IPS-15b (cell line): ENCODE results near the gene GABBR1.

ENCODE experiments used
- H3K27me3 ChIP-seq: one replicate; pipeline ENCODE4 v1.6.1; 2013; ENCODE audit warnings: low read length; ENCODE audit not compliant: control insufficient read depth, insufficient read depth
- H3K36me3 ChIP-seq: one replicate; pipeline ENCODE4 v1.6.1; 2013; ENCODE audit warnings: low read length; ENCODE audit not compliant: control insufficient read depth, insufficient read depth
- H3K4me1 ChIP-seq: one replicate; pipeline ENCODE4 v1.6.1; 2013; ENCODE audit warnings: mild to moderate bottlenecking, low read length; ENCODE audit not compliant: control insufficient read depth, insufficient read depth
- H3K4me3 ChIP-seq: one replicate; pipeline ENCODE4 v1.5.1; 2013; ENCODE audit warnings: low read depth, low read length
- H3K9ac ChIP-seq: one replicate; pipeline ENCODE4 v1.6.1; 2013; ENCODE audit warnings: low read depth, mild to moderate bottlenecking, low read length
- H3K9me3 ChIP-seq: one replicate; pipeline ENCODE4 v1.6.1; 2013; ENCODE audit warnings: mild to moderate bottlenecking, low read length; ENCODE audit not compliant: control insufficient read depth, insufficient read depth

GABBR1 gene

GRCh38 chr6:29517728-29518440 is 115.1 kb downstream of the GABBR1 start:
- no peaks in the 10 kb centered on the region for H3K36me3 ChIP-seq
- no peak overlapping the region for H3K9ac ChIP-seq
- no peaks in the 10 kb centered on the region for H3K27me3 ChIP-seq
- H3K9me3 ChIP-seq: peaks cover 4% of the 10 kb centered on the region
- no peaks in the 10 kb centered on the region for H3K4me1 ChIP-seq
- H3K4me3 ChIP-seq: no peak overlapping the region

- no peaks in the 10 kb centered on the region for H3K27me3 ChIP-seq
- H3K9ac ChIP-seq: no peak overlapping the region
- H3K36me3 ChIP-seq: no peaks in the 10 kb centered on the region
- H3K4me3 ChIP-seq: no peak overlapping the region
- peaks cover under 1% of the 10 kb centered on the region for H3K9me3 ChIP-seq
- H3K4me1 ChIP-seq: no peaks in the 10 kb centered on the region
Observed at GRCh38 chr6:29517245-29517644, 115.7 kb downstream of the GABBR1 start.

GRCh38 chr6:29516108-29516507 is 116.9 kb downstream of the GABBR1 start:
- Histone ChIP-seq H3K4me3 (no peak overlapping the region), H3K27me3 (no peaks in the 10 kb centered on the region), H3K36me3 (no peaks in the 10 kb centered on the region), H3K9me3 (no peaks in the 10 kb centered on the region), H3K9ac (no peak overlapping the region), H3K4me1 (no peaks in the 10 kb centered on the region)

GRCh38 chr6:29510746-29511300 is 122.2 kb downstream of the GABBR1 start:
- Histone ChIP-seq H3K36me3 (no peaks in the 10 kb centered on the region), H3K4me3 (no peak overlapping the region), H3K27me3 (no peaks in the 10 kb centered on the region), H3K9me3 (no peaks in the 10 kb centered on the region), H3K9ac (no peak overlapping the region), H3K4me1 (no peaks in the 10 kb centered on the region)

- no peaks in the 10 kb centered on the region for H3K4me1 ChIP-seq
- no peaks in the 10 kb centered on the region for H3K36me3 ChIP-seq
- no peak overlapping the region for H3K4me3 ChIP-seq
- H3K9ac ChIP-seq: no peak overlapping the region
- H3K9me3 ChIP-seq: no peaks in the 10 kb centered on the region
- H3K27me3 ChIP-seq: no peaks in the 10 kb centered on the region
Observed at GRCh38 chr6:29510202-29510601, 122.8 kb downstream of the GABBR1 start.
